ENCODE measurements around the gene RPL36AL. TPM values are rescaled to one million over a fixed set of nuclear protein-coding genes. Genes with fewer than 3 reads are reported as not detected.

The RPL36AL gene
- total RNA-seq, 2 experiments from 2014 or later, result 272 to 309 TPM

DNA sequence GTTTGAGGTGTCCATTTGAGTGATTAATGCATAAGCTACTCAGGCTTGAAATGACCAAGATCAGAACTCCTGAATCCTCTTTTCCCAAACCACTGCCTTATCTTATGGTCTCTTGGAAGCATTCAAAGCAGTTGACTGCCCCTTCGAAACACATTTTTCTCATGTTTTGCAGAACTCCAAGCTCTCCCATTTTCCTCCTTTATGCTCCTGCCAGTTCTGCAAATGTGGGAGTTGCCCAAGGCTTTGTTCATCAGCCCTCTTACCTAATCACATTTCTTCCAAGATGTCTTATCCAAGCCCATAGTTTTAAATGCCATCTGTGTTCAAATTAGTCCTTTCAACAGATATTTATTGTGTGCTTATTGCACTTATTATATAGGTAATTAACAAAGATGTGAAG lies 16.4 kb upstream of the RPL36AL start:
- CTCF ChIA-PET, result interaction anchor here (0.7 to 6.1 kb wide), 2 partner anchors 15 to 139 kb away, joined by 5 to 78 read pairs; partner anchors contain the start of genes MGAT2 and RPL36AL

GRCh38 chr14:49634547-49635334 lies 14.3 kb upstream of the RPL36AL start, which contains the start of gene DNAAF2:
DNAAF2 (minus strand) TSS chr14:49635244; CDS start chr14:49635149, 95 bp downstream.
- ChIA-PET CTCF (interaction anchor here (0.6 to 6.1 kb wide), 31 partner anchors 12 to 855 kb away, joined by 3 to 78 read pairs (median 4); partner anchors contain the start of genes KLHDC2, LRR1, MGAT2 and NEMF), POLR2A (interaction anchor here (0.6 to 5.6 kb wide), 9 partner anchors 14 to 990 kb away, joined by 3 to 68 read pairs (median 8); partner anchors contain the start of genes LRR1, MGAT2, NEMF and POLE2)
- ATAC-seq (peak; percentile 35), DNase-seq (peak; percentile 81)
- Mint-ChIP-seq H3K4me1 (peaks cover 46% of the 10 kb centered on the region), H3K27me3 (no peaks in the 10 kb centered on the region), H3K4me3 (peak within 1 kb of the TSS; percentile 98), H3K27ac (peak within 1 kb of the TSS; percentile 98), H3K36me3 (ENCODE audit: low read depth) (peaks cover 49% of the 10 kb centered on the region), H3K9me3 (ENCODE audit: low read depth) (no peaks in the 10 kb centered on the region)
- intact Hi-C loops (cut with DNase I, micrococcal nuclease), result loop anchor here (1.0 to 5.0 kb wide), 21 partner anchors 14 to 898 kb away; partner anchors contain the start of genes DMAC2L (in 2 of the 2), KLHDC2 (in 2 of the 2), L2HGDH (in 2 of the 2) and MGAT2 (in 2 of the 2)

More for the DNA sequence above, 16.4 kb upstream of the RPL36AL start:
- Mint-ChIP-seq H3K36me3 (ENCODE audit: low read depth) (peaks cover 50% of the 10 kb centered on the region), H3K27me3 (no peaks in the 10 kb centered on the region), H3K27ac (peak overlapping the region; percentile 79), H3K4me1 (peaks cover 48% of the 10 kb centered on the region), H3K4me3 (peak overlapping the region; percentile 11), H3K9me3 (ENCODE audit: low read depth) (no peaks in the 10 kb centered on the region)
- POLR2A ChIA-PET, result no interaction called here
- ATAC-seq, result no peak
- DNase-seq, result no peak
- intact Hi-C loops (cut with DNase I, micrococcal nuclease), result loop anchor here in 1 of 2 experiments (5.0 kb wide), 1 partner anchor 480 kb away; the partner anchor contains the start of gene VCPKMT

DNA sequence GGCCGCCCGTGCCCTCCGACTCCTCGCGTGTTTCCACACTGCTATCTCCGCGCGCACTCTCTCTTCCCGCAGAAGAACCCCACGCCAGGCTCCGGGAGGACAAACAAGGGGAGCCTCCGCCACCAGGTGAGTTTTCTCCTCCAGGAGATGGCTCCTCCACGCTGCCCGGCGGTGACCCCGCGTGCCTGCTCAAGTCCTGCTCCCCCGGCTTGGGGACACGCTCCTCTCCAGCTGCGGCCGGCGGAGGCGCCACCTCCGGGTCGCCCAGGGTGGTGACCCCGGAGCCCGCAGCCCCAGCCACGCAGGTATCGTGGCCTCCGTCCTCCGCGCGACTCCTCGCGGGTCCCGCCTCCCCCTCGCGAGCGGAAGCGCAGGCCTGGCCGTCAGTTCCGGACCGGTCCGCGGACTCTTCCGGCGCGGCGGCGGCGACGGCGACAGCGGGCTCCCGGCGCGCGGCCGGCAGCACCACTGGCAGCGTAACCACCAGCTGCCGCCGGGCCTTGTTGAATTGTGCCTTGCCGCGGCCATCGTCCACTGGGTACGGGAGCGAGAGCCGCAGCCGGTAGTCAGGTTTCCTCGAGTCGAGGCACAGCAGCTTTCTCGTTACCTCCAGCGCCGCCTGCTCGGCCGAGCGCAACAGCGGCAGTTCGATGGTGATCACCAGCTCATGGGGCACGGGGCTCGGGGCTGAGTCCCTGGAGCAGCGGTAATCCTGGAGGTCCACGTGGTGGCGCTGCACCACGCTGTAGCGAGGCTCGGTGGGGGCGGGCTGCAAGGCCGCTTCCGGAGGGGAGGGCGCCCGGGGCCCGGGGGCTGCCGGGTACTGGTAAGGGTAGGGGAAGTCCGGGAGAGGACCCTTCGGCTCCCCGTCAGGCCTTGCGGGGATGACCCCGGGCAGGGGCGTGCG lies 13.5 kb upstream of the RPL36AL start:
- Mint-ChIP-seq H3K27ac (peak overlapping the region; percentile 95), H3K9me3 (ENCODE audit: low read depth) (no peaks in the 10 kb centered on the region), H3K4me3 (peak overlapping the region; percentile 98), H3K4me1 (peaks cover 46% of the 10 kb centered on the region), H3K27me3 (no peaks in the 10 kb centered on the region), H3K36me3 (ENCODE audit: low read depth) (peaks cover 45% of the 10 kb centered on the region)
- ATAC-seq (peak; percentile 88), DNase-seq (peak; percentile 98)
- intact Hi-C loops (cut with DNase I, micrococcal nuclease), result loop anchor here (1.0 to 5.0 kb wide), 20 partner anchors 14 to 899 kb away; partner anchors contain the start of genes DMAC2L (in 2 of the 2), KLHDC2 (in 2 of the 2), L2HGDH (in 2 of the 2) and MGAT2 (in 2 of the 2)
- ChIA-PET POLR2A (interaction anchor here (0.6 to 5.6 kb wide), 12 partner anchors 10 to 991 kb away, joined by 3 to 68 read pairs (median 5); partner anchors contain the start of genes KLHDC2, LRR1, MGAT2 and NEMF), CTCF (interaction anchor here (0.5 to 6.1 kb wide), 40 partner anchors 12 to 1092 kb away, joined by 3 to 78 read pairs (median 3); partner anchors contain the start of genes KLHDC2, LRR1, MGAT2 and NEMF)

- intact Hi-C loops (cut with DNase I, micrococcal nuclease), result loop anchor here (5.0 kb wide), 3 partner anchors 162 to 898 kb away; partner anchors contain the start of gene ARF6 (in 1 of the 2)
- ChIA-PET CTCF (interaction anchor here (1.2 to 6.2 kb wide), 4 partner anchors 10 to 228 kb away, joined by 3 to 78 read pairs (median 6); partner anchors contain the start of genes DNAAF2, LRR1, NEMF and RPS29), POLR2A (interaction anchor here (0.7 to 2.3 kb wide), 6 partner anchors 9 to 376 kb away, joined by 3 to 10 read pairs (median 5); partner anchors contain the start of genes KLHDC2 and RPS29)
- Mint-ChIP-seq H3K36me3 (ENCODE audit: low read depth) (peaks cover 52% of the 10 kb centered on the region), H3K4me3 (peak overlapping the region; percentile 93), H3K4me1 (peaks cover 46% of the 10 kb centered on the region), H3K27me3 (no peaks in the 10 kb centered on the region), H3K27ac (peak overlapping the region; percentile 75), H3K9me3 (ENCODE audit: low read depth) (no peaks in the 10 kb centered on the region)
- ATAC-seq, result no peak
- peak; percentile 30 for DNase-seq
Observed at GRCh38 chr14:49623941-49624839, 3.8 kb upstream of the RPL36AL start.

DNA sequence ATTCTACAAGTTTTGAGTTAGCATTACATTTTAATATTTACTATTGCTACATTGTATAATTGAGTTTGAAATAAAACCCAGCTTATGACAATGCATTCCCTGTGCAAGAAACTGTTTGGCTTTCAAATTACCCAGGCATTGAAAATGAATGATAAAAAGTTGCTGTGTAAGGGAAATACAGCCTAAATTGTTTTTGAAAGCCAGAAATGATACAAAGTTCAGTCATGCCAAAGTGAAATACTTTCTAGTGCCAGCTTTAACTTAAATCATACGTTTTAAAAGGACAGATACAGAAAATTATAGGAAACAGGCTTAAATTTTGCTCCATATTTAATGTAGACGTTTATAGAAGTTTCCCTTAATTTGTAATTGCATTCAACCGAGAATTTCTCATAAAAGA lies 3.0 kb upstream of the RPL36AL start:
- Mint-ChIP-seq H3K9me3 (ENCODE audit: low read depth) (no peaks in the 10 kb centered on the region), H3K36me3 (ENCODE audit: low read depth) (peaks cover 56% of the 10 kb centered on the region), H3K4me3 (peak overlapping the region; percentile 93), H3K4me1 (peaks cover 49% of the 10 kb centered on the region), H3K27me3 (no peaks in the 10 kb centered on the region), H3K27ac (peak overlapping the region; percentile 75)
- CTCF ChIA-PET, result interaction anchor here (1.2 to 6.2 kb wide), 4 partner anchors 11 to 229 kb away, joined by 3 to 78 read pairs (median 6); partner anchors contain the start of genes DNAAF2, NEMF and RPS29
- intact Hi-C loops (cut with DNase I, micrococcal nuclease), result loop anchor here (5.0 kb wide), 3 partner anchors 161 to 899 kb away; partner anchors contain the start of gene ARF6 (in 1 of the 2)
- ATAC-seq (no peak), DNase-seq (no peak)
- POLR2A ChIA-PET, result interaction anchor here (0.6 to 2.3 kb wide), 4 partner anchors 9 to 144 kb away, joined by 4 to 10 read pairs (median 6); partner anchors contain the start of genes KLHDC2 and RPS29

- ATAC-seq (no peak), DNase-seq (no peak)
- Mint-ChIP-seq H3K27ac (peak overlapping the region; percentile 84), H3K9me3 (ENCODE audit: low read depth) (no peaks in the 10 kb centered on the region), H3K4me3 (peak overlapping the region; percentile 93), H3K4me1 (peaks cover 54% of the 10 kb centered on the region), H3K27me3 (no peaks in the 10 kb centered on the region), H3K36me3 (ENCODE audit: low read depth) (peaks cover 60% of the 10 kb centered on the region)
- intact Hi-C loops (cut with DNase I, micrococcal nuclease), result loop anchor here (5.0 kb wide), 3 partner anchors 160 to 900 kb away; partner anchors contain the start of gene ARF6 (in 1 of the 2)
- POLR2A ChIA-PET, result interaction anchor here (1.2 to 3.4 kb wide), 3 partner anchors 12 to 230 kb away, joined by 5 to 68 read pairs (median 22); partner anchors contain the start of genes DNAAF2, LRR1 and NEMF
- CTCF ChIA-PET, result interaction anchor here (0.6 to 6.2 kb wide), 10 partner anchors 12 to 483 kb away, joined by 3 to 78 read pairs (median 8); partner anchors contain the start of genes DNAAF2, KLHDC2, LRR1 and RPS29
Observed at GRCh38 chr14:49622022-49622607, 1.7 kb upstream of the RPL36AL start.

DNA sequence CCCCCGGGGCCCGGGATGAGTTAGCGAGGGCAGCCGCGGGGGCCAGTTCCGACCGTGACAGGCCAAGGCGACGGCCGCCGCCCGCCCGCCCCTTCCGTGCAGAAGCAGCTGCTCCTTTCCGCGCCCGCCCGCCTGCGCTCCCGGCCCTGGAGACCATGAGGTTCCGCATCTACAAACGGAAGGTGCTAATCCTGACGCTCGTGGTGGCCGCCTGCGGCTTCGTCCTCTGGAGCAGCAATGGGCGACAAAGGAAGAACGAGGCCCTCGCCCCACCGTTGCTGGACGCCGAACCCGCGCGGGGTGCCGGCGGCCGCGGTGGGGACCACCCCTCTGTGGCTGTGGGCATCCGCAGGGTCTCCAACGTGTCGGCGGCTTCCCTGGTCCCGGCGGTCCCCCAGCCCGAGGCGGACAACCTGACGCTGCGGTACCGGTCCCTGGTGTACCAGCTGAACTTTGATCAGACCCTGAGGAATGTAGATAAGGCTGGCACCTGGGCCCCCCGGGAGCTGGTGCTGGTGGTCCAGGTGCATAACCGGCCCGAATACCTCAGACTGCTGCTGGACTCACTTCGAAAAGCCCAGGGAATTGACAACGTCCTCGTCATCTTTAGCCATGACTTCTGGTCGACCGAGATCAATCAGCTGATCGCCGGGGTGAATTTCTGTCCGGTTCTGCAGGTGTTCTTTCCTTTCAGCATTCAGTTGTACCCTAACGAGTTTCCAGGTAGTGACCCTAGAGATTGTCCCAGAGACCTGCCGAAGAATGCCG lies 872 bp upstream of the RPL36AL start:
- Mint-ChIP-seq H3K4me3 (peak overlapping the region; percentile 93), H3K36me3 (ENCODE audit: low read depth) (peaks cover 58% of the 10 kb centered on the region), H3K27ac (peak overlapping the region; percentile 97), H3K4me1 (peaks cover 50% of the 10 kb centered on the region), H3K9me3 (ENCODE audit: low read depth) (no peaks in the 10 kb centered on the region), H3K27me3 (no peaks in the 10 kb centered on the region)
- ChIA-PET POLR2A (interaction anchor here (0.7 to 3.4 kb wide), 8 partner anchors 9 to 231 kb away, joined by 3 to 68 read pairs (median 8); partner anchors contain the start of genes DNAAF2, KLHDC2, LRR1 and NEMF), CTCF (interaction anchor here (0.6 to 6.2 kb wide), 14 partner anchors 11 to 231 kb away, joined by 3 to 78 read pairs (median 8); partner anchors contain the start of genes DNAAF2, KLHDC2, LRR1 and NEMF)
- ATAC-seq, result peak; percentile 14
- intact Hi-C loops (cut with DNase I, micrococcal nuclease), result loop anchor here (2.0 to 5.0 kb wide), 6 partner anchors 159 to 1210 kb away; partner anchors contain the start of genes ARF6 (in 1 of the 2), NEMF (in 1 of the 2) and NIN (in 1 of the 2)
- DNase-seq, result peak; percentile 81

DNA sequence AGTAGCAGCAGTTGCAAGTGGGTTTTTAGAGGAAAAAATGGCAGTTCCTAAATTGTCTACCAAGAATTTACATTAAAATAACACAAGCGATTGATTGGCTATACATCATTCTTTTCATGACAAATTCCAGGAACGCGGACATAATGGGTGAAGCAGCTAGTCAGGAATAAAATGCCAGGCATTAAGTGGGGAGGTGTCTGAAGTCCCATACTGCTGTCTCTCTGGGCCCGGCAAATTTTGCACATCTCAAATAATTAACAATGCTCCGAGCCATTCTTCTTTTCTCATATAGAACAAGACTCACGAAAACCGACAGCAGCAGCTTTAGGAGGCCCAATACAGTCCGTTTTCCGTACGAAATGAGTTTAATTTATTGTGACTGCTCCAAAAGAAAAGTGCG lies 696 bp downstream of the RPL36AL start:
- Mint-ChIP-seq H3K4me3 (peak overlapping the region; percentile 93), H3K4me1 (peaks cover 46% of the 10 kb centered on the region), H3K36me3 (ENCODE audit: low read depth) (peaks cover 56% of the 10 kb centered on the region), H3K27me3 (no peaks in the 10 kb centered on the region), H3K27ac (peak overlapping the region; percentile 97), H3K9me3 (ENCODE audit: low read depth) (no peaks in the 10 kb centered on the region)
- ATAC-seq (no peak), DNase-seq (no peak)
- POLR2A ChIA-PET, result interaction anchor here (0.7 to 3.4 kb wide), 11 partner anchors 14 to 308 kb away, joined by 3 to 68 read pairs (median 5); partner anchors contain the start of genes DNAAF2, KLHDC2, LRR1 and POLE2
- CTCF ChIA-PET, result interaction anchor here (0.7 to 6.2 kb wide), 11 partner anchors 12 to 1211 kb away, joined by 3 to 78 read pairs (median 9); partner anchors contain the start of genes DNAAF2, KLHDC2, LRR1 and NEMF
- intact Hi-C loops (cut with DNase I, micrococcal nuclease), result loop anchor here (1.0 to 5.0 kb wide), 13 partner anchors 15 to 1211 kb away; partner anchors contain the start of genes ARF6 (in 2 of the 2), LRR1 (in 2 of the 2), RPS29 (in 2 of the 2) and DMAC2L (in 1 of the 2)

All from activated CD4-positive, alpha-beta T cell treated with anti-CD3 and anti-CD28 coated beads for 36 hours (primary cell).